Fibroblast of lung (primary cell): ENCODE data around the gene DIS3L2. TPM values are rescaled to one million over a fixed set of nuclear protein-coding genes. Genes with fewer than 3 reads are reported as not detected.
"Not testable (repeated sequence)": the region's sequence is repeated elsewhere in the genome, so short reads cannot be mapped to it uniquely, and the experiment has no call there.

Experiments used
- DNase-seq, 2 donors: peaks; one replicate each; pipeline versions ENCODE4 v3.0.0 to v3.0.0-alpha.2; 2010; ENCODE audit warnings: low read depth in 2 of 2
- H2AFZ ChIP-seq: 2 replicates; pipeline ENCODE4 v1.5.1; 2012; ENCODE audit warnings: low read length, control low read depth, inconsistent platforms
- H3K27ac ChIP-seq: 2 replicates; pipeline ENCODE4 v1.5.1; 2011; ENCODE audit warnings: low read length, control low read depth; ENCODE audit not compliant: insufficient read depth
- H3K27me3 ChIP-seq: 2 replicates; pipeline ENCODE4 v1.5.1; 2011; ENCODE audit warnings: mild to moderate bottlenecking, low read length; ENCODE audit not compliant: control insufficient read depth, insufficient read depth
- H3K36me3 ChIP-seq: 2 replicates; pipeline ENCODE4 v1.5.1; 2011; ENCODE audit warnings: low read length; ENCODE audit not compliant: control insufficient read depth, insufficient read depth
- H3K4me1 ChIP-seq: 2 replicates; pipeline ENCODE4 v1.5.1; 2011; ENCODE audit warnings: low read length; ENCODE audit not compliant: control insufficient read depth, insufficient read depth; ENCODE audit errors: extremely low read depth
- H3K4me2 ChIP-seq: 2 replicates; pipeline ENCODE4 v1.5.1; 2011; ENCODE audit warnings: low read length, control low read depth; ENCODE audit not compliant: insufficient read depth; ENCODE audit errors: extremely low read depth
- H3K4me3 ChIP-seq, 4 experiments: fragments of 200-600 bp in 1 of 4; sonication (generic) in 1 of 4; replicated peaks in 1 of 4; 2 replicates each; pipeline ENCODE4 v1.5.1; 2011 to 2016; ENCODE audit warnings: low read length in 4 of 4, low read depth in 3 of 4, mild to moderate bottlenecking in 3 of 4, control low read depth in 2 of 4, inconsistent platforms in 1 of 4, mixed read lengths in 1 of 4; ENCODE audit not compliant: insufficient read depth in 1 of 4; ENCODE audit errors: control extremely low read depth in 1 of 4
- H3K79me2 ChIP-seq: 2 replicates; pipeline ENCODE4 v1.5.1; 2012; ENCODE audit warnings: mild to moderate bottlenecking, low read length, inconsistent platforms; ENCODE audit not compliant: control insufficient read depth, insufficient read depth
- H3K9ac ChIP-seq: 2 replicates; pipeline ENCODE4 v1.5.1; 2011; ENCODE audit warnings: mild to moderate bottlenecking, low read length, control low read depth; ENCODE audit not compliant: insufficient read depth
- H3K9me3 ChIP-seq: 2 replicates; pipeline ENCODE4 v1.5.1; 2012; ENCODE audit warnings: low read depth, low read length; ENCODE audit not compliant: control insufficient read depth, insufficient read depth
- H4K20me1 ChIP-seq: 2 replicates; pipeline ENCODE4 v1.5.1; 2011; ENCODE audit warnings: low read length; ENCODE audit not compliant: control insufficient read depth, insufficient read depth; ENCODE audit errors: extremely low read depth
- CTCF ChIP-seq, 2 donors: IDR thresholded peaks in 1 of 2; conservative IDR thresholded peaks in 1 of 2; 1 replicate in 1 of 2; 2 replicates in 1 of 2; pipeline ENCODE4 v1.5.1; 2011 to 2012; ENCODE audit warnings: low read length in 2 of 2, control low read depth in 1 of 2, inconsistent platforms in 1 of 2, low read depth in 1 of 2, mild to moderate bottlenecking in 1 of 2
- EZH2 ChIP-seq: IDR thresholded peaks from 2 replicates; pipeline ENCODE4 v1.5.1; 2012; ENCODE audit warnings: low read length, control low read depth, mild to moderate bottlenecking; ENCODE audit errors: missing control alignments
- polyA plus RNA-seq, 2 donors: library from polyadenylated mRNA; depleted of rRNA in 1 of 2; stranded (reverse) in 1 of 2; unstranded in 1 of 2; fragments of >200 nt; gene quantifications; 2 replicates each; pipeline ENCODE4 v1.2.1, GENCODE V29; 2011 to 2012; ENCODE audit warnings: missing spikeins in 1 of 2
- total RNA-seq: library from RNA; depleted of rRNA; stranded (reverse); fragments of >200 nt; gene quantifications from 2 replicates; pipeline ENCODE4 v1.2.1, GENCODE V29; 2014

Gene DIS3L2
- total and polyA plus RNA-seq, 2 donors (not counting 1 experiment from before 2014, with no cell fraction given) = 5.2 to 15.2 TPM

- H3K4me1 ChIP-seq = no peaks in the 10 kb centered on the region
- H3K27ac ChIP-seq = no peak overlapping the region
- no peak for DNase-seq
- H3K9ac ChIP-seq = no peak overlapping the region
- no peaks in the 10 kb centered on the region for H3K27me3 ChIP-seq
- no peaks in the 10 kb centered on the region for H4K20me1 ChIP-seq
- H3K4me3 ChIP-seq = no peak overlapping the region
- H3K79me2 ChIP-seq = no peaks in the 10 kb centered on the region
- H3K36me3 ChIP-seq = no peaks in the 10 kb centered on the region
- no peak overlapping the region for H3K4me2 ChIP-seq
- H3K9me3 ChIP-seq = no peaks in the 10 kb centered on the region
- no peak for TF ChIP-seq EZH2
- no peak for TF ChIP-seq CTCF (conservative IDR thresholded peaks at IDR 0.05 in 1 of 2, IDR thresholded peaks at IDR 0.05 in 1 of 2; ENCODE audit: low read depth in 1 of 2, low read length in 2 of 2)
- H2AFZ ChIP-seq = no peak overlapping the region
Observed at GRCh38 chr2:232310121-232310520, 348.6 kb downstream of the DIS3L2 start.

DNA sequence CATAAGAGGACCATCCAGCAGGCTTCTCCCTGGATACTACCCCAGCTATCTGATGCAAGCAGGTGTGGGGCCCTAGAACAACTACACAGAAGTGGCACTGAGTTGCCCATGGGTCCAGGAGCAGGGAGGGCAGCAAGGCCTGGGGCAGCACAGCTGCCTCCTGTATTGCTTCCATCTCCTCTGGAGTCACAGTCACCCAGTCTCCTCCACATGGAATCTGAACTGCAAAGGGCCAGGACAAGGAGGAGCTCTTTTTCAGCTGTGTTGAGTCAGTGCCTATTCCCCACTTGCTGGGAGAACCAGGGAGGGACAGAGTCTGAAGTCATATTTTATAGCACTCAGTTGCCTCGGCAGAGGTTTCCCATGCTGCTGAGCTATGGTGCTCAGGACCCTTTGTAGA, 349.2 kb downstream of the DIS3L2 start:
- no peak overlapping the region for H3K4me3 ChIP-seq
- H2AFZ ChIP-seq = no peak overlapping the region
- no peaks in the 10 kb centered on the region for H3K4me1 ChIP-seq
- no peak overlapping the region for H3K27ac ChIP-seq
- no peaks in the 10 kb centered on the region for H3K27me3 ChIP-seq
- no peaks in the 10 kb centered on the region for H4K20me1 ChIP-seq
- no peak for TF ChIP-seq CTCF (conservative IDR thresholded peaks at IDR 0.05 in 1 of 2, IDR thresholded peaks at IDR 0.05 in 1 of 2; ENCODE audit: low read depth in 1 of 2, low read length in 2 of 2)
- no peak for TF ChIP-seq EZH2
- H3K79me2 ChIP-seq = no peaks in the 10 kb centered on the region
- no peaks in the 10 kb centered on the region for H3K36me3 ChIP-seq
- no peaks in the 10 kb centered on the region for H3K9me3 ChIP-seq
- no peak overlapping the region for H3K4me2 ChIP-seq
- no peak overlapping the region for H3K9ac ChIP-seq
- no peak for DNase-seq

DNA sequence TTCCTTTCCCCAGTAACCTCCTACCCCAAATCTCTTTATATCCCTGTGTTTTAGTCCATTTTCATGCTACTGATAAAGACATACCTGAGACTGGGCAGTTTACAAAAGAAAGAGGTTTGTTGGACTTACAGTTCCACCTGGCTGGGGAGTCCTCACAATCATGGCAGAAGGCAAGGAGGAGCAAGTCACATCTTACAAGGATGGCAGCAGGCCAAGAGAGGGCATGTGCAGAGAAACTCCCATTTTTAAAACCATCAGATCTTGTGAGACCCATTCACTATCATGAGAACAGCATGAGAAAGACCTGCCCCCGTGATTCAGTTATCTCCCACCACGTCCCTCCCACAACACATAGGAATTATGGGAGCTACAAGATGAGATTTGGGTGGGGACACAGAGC, 352.1 kb downstream of the DIS3L2 start:
- not testable (repeated sequence) for H3K79me2 ChIP-seq, H3K4me1 ChIP-seq, DNase-seq, H2AFZ ChIP-seq, H3K9ac ChIP-seq, H3K36me3 ChIP-seq, H3K27me3 ChIP-seq, H3K9me3 ChIP-seq, H3K4me3 ChIP-seq, H3K27ac ChIP-seq, H3K4me2 ChIP-seq, H4K20me1 ChIP-seq
